Astrocyte (in vitro differentiated cells and primary cell): ENCODE data around the gene BCL11B. TPM values are rescaled to one million over a fixed set of nuclear protein-coding genes. Genes with fewer than 3 reads are reported as not detected.

Source experiments
- DNase-seq: peaks from one replicate; pipeline ENCODE4 v3.0.0-alpha.2; 2010; ENCODE audit warnings: low read depth
- FAIRE-seq: peaks from 2 replicates; lab custom pipeline; 2011; peaks lifted over from hg19 to GRCh38; lab: Jason Lieb, UNC
- H2AFZ ChIP-seq: 2 replicates; pipeline ENCODE4 v1.6.0; 2012; ENCODE audit warnings: low read depth, low read length, inconsistent platforms
- H3K27ac ChIP-seq: 2 replicates; pipeline ENCODE4 v1.5.1; 2011; ENCODE audit warnings: low read depth, low read length, inconsistent platforms
- H3K27me3 ChIP-seq: 2 replicates; pipeline ENCODE4 v1.6.0; 2011; ENCODE audit warnings: low read length, inconsistent platforms; ENCODE audit not compliant: insufficient read depth
- H3K36me3 ChIP-seq: 2 replicates; pipeline ENCODE4 v1.5.1; 2011; ENCODE audit warnings: low read length, inconsistent platforms; ENCODE audit not compliant: insufficient read depth
- H3K4me1 ChIP-seq: 2 replicates; pipeline ENCODE4 v1.5.1; 2011; ENCODE audit warnings: low read length, inconsistent platforms; ENCODE audit not compliant: insufficient read depth
- H3K4me2 ChIP-seq: 2 replicates; pipeline ENCODE4 v1.6.0; 2012; ENCODE audit warnings: low read length, inconsistent platforms
- H3K4me3 ChIP-seq: 2 replicates; pipeline ENCODE4 v1.5.1; 2011; ENCODE audit warnings: low read depth, mild to moderate bottlenecking, low read length, inconsistent platforms; ENCODE audit not compliant: insufficient read depth
- H3K79me2 ChIP-seq: 2 replicates; pipeline ENCODE4 v1.6.0; 2012; ENCODE audit warnings: mild to moderate bottlenecking, low read length, inconsistent platforms; ENCODE audit not compliant: insufficient read depth
- H3K9ac ChIP-seq: 2 replicates; pipeline ENCODE4 v1.6.0; 2012; ENCODE audit warnings: mild to moderate bottlenecking, low read length, inconsistent platforms
- H3K9me3 ChIP-seq: 2 replicates; pipeline ENCODE4 v1.5.1; 2012; ENCODE audit warnings: low read depth, mild to moderate bottlenecking, low read length, inconsistent platforms; ENCODE audit not compliant: insufficient read depth
- H4K20me1 ChIP-seq: 2 replicates; pipeline ENCODE4 v1.6.0; 2012; ENCODE audit warnings: low read length, inconsistent platforms; ENCODE audit not compliant: insufficient read depth
- H3K27ac Mint-ChIP-seq: one replicate; pipeline ENCODE4 v1.8.0; 2021; ENCODE audit warnings: mild to moderate bottlenecking, mixed read lengths; ENCODE audit not compliant: unreplicated experiment
- H3K27me3 Mint-ChIP-seq: one replicate; pipeline ENCODE4 v1.8.0; 2021; ENCODE audit warnings: low read depth, mixed read lengths; ENCODE audit not compliant: unreplicated experiment
- H3K36me3 Mint-ChIP-seq: one replicate; pipeline ENCODE4 v1.8.0; 2021; ENCODE audit warnings: low read depth, mixed read lengths; ENCODE audit not compliant: unreplicated experiment
- H3K4me1 Mint-ChIP-seq: one replicate; pipeline ENCODE4 v1.8.0; 2021; ENCODE audit warnings: low read depth, mixed read lengths; ENCODE audit not compliant: unreplicated experiment
- H3K4me3 Mint-ChIP-seq: one replicate; pipeline ENCODE4 v1.8.0; 2021; ENCODE audit warnings: mild to moderate bottlenecking, moderate library complexity, mixed read lengths; ENCODE audit not compliant: unreplicated experiment
- H3K9me3 Mint-ChIP-seq: one replicate; pipeline ENCODE4 v1.8.0; 2021; ENCODE audit warnings: mild to moderate bottlenecking, mixed read lengths; ENCODE audit not compliant: unreplicated experiment
- CTCF ChIP-seq: IDR thresholded peaks from 2 replicates; pipeline ENCODE4 v1.5.1; 2011; ENCODE audit warnings: low read depth, mild to moderate bottlenecking, inconsistent platforms, low read length, moderate library complexity; ENCODE audit not compliant: insufficient read depth
- EZH2 ChIP-seq: IDR thresholded peaks from 2 replicates; pipeline ENCODE4 v1.6.1; 2012; ENCODE audit warnings: mild to moderate bottlenecking, low read length, inconsistent platforms; ENCODE audit not compliant: insufficient read depth
- total RNA-seq: library from RNA; stranded (reverse); gene quantifications from 2 replicates; pipeline ENCODE4 v1.2.1, GENCODE V29; 2021

Gene BCL11B
- total RNA-seq, 1 donor from 2014 or later = 1.1 TPM

- no peak overlapping the region for H3K27ac ChIP-seq
- no peaks in the 10 kb centered on the region for H4K20me1 ChIP-seq
- H3K9me3 ChIP-seq = no peaks in the 10 kb centered on the region
- no peak for TF ChIP-seq EZH2
- no peak for TF ChIP-seq CTCF
- H3K4me3 Mint-ChIP-seq = no peak overlapping the region
- peak overlapping the region; percentile 21 for H3K27ac Mint-ChIP-seq
- H3K27me3 ChIP-seq = peaks cover 42% of the 10 kb centered on the region
- H3K4me1 Mint-ChIP-seq = peaks cover 17% of the 10 kb centered on the region
- no peaks in the 10 kb centered on the region for H3K36me3 ChIP-seq
- no peak overlapping the region for H3K9ac ChIP-seq
- DNase-seq (peak; percentile 26), FAIRE-seq (no peak)
- peaks cover 10% of the 10 kb centered on the region for H3K4me1 ChIP-seq
- no peak overlapping the region for H3K4me3 ChIP-seq
- H3K36me3 Mint-ChIP-seq = no peaks in the 10 kb centered on the region
- H3K79me2 ChIP-seq = no peaks in the 10 kb centered on the region
- H3K9me3 Mint-ChIP-seq = peaks cover 2% of the 10 kb centered on the region
- H3K27me3 Mint-ChIP-seq = peaks cover 30% of the 10 kb centered on the region
- H2AFZ ChIP-seq = no peak overlapping the region
- H3K4me2 ChIP-seq = peak overlapping the region; percentile 23
Observed at GRCh38 chr14:99277530-99277929, 5.5 kb upstream of the BCL11B start.

- DNase-seq = no peak
- Mint-ChIP-seq H3K4me3 (no peak overlapping the region), H3K27ac (no peak overlapping the region), H3K4me1 (peaks cover 18% of the 10 kb centered on the region), H3K9me3 (peaks cover 2% of the 10 kb centered on the region), H3K27me3 (peaks cover 29% of the 10 kb centered on the region), H3K36me3 (no peaks in the 10 kb centered on the region)
- no peak overlapping the region for H3K4me2 ChIP-seq
- no peak for FAIRE-seq
- no peak overlapping the region for H3K27ac ChIP-seq
- H3K27me3 ChIP-seq = peaks cover 43% of the 10 kb centered on the region
- H3K4me3 ChIP-seq = no peak overlapping the region
- H3K4me1 ChIP-seq = peaks cover 14% of the 10 kb centered on the region
- H2AFZ ChIP-seq = no peak overlapping the region
- H4K20me1 ChIP-seq = no peaks in the 10 kb centered on the region
- no peaks in the 10 kb centered on the region for H3K9me3 ChIP-seq
- no peaks in the 10 kb centered on the region for H3K79me2 ChIP-seq
- H3K36me3 ChIP-seq = no peaks in the 10 kb centered on the region
- TF ChIP-seq EZH2 (no peak), CTCF (no peak)
- no peak overlapping the region for H3K9ac ChIP-seq
Observed at GRCh38 chr14:99276482-99276881, 4.5 kb upstream of the BCL11B start.

GRCh38 chr14:99275222-99275584, 3.2 kb upstream of the BCL11B start:
- H3K27ac Mint-ChIP-seq = no peak overlapping the region
- no peak overlapping the region for H3K4me2 ChIP-seq
- no peak for FAIRE-seq

More at GRCh38 chr14:99275222-99275584, 3.2 kb upstream of the BCL11B start:
- Mint-ChIP-seq H3K4me3 (peak overlapping the region; percentile 50), H3K36me3 (no peaks in the 10 kb centered on the region), H3K4me1 (peaks cover 18% of the 10 kb centered on the region), H3K9me3 (no peaks in the 10 kb centered on the region), H3K27me3 (peaks cover 21% of the 10 kb centered on the region)
- Histone ChIP-seq H3K36me3 (no peaks in the 10 kb centered on the region), H3K79me2 (no peaks in the 10 kb centered on the region), H3K27ac (no peak overlapping the region), H3K4me3 (no peak overlapping the region), H3K9me3 (no peaks in the 10 kb centered on the region), H2AFZ (no peak overlapping the region), H3K4me1 (peaks cover 14% of the 10 kb centered on the region), H4K20me1 (no peaks in the 10 kb centered on the region), H3K27me3 (peaks cover 41% of the 10 kb centered on the region), H3K9ac (no peak overlapping the region)
- no peak for TF ChIP-seq CTCF
- TF ChIP-seq EZH2 = no peak
- no peak for DNase-seq
